ACC112 (cell line): ENCODE results near the gene SLC9A9.

Experiments used
- H2AFZ ChIP-seq: fragments of 200-600 bp; sonication (generic); one replicate; pipeline ENCODE4 v1.6.0; 2017; ENCODE audit warnings: antibody characterized with exemption, low read length; ENCODE audit not compliant: unreplicated experiment
- H3K27ac ChIP-seq: fragments of 200-600 bp; sonication (generic); 2 replicates; pipeline ENCODE4 v1.5.1; 2014; ENCODE audit warnings: low read depth, mild to moderate bottlenecking, antibody characterized with exemption, low read length, moderate library complexity
- H3K27me3 ChIP-seq: fragments of 200-600 bp; sonication (generic); 2 replicates; pipeline ENCODE4 v1.6.1; 2014; ENCODE audit warnings: mild to moderate bottlenecking, antibody characterized with exemption, low read length, moderate library complexity, mixed read lengths; ENCODE audit not compliant: insufficient read depth
- H3K36me3 ChIP-seq: fragments of 200-600 bp; sonication (generic); 2 replicates; pipeline ENCODE4 v1.6.1; 2016; ENCODE audit warnings: mild to moderate bottlenecking, antibody characterized with exemption, low read length, moderate library complexity, mixed read lengths; ENCODE audit not compliant: insufficient read depth
- H3K4me1 ChIP-seq: fragments of 200-600 bp; sonication (generic); one replicate; pipeline ENCODE4 v1.6.1; 2016; ENCODE audit warnings: low read length, mixed read lengths; ENCODE audit not compliant: insufficient read depth, unreplicated experiment, control insufficient read depth
- H3K4me3 ChIP-seq: fragments of 200-600 bp; sonication (generic); 2 replicates; pipeline ENCODE4 v1.5.1; 2014; ENCODE audit warnings: mild to moderate bottlenecking, low read depth, low read length
- H3K79me2 ChIP-seq: fragments of 200-600 bp; sonication (generic); one replicate; pipeline ENCODE4 v1.6.0; 2016; ENCODE audit warnings: low read length; ENCODE audit not compliant: control insufficient read depth, unreplicated experiment, insufficient read depth

Gene SLC9A9

DNA sequence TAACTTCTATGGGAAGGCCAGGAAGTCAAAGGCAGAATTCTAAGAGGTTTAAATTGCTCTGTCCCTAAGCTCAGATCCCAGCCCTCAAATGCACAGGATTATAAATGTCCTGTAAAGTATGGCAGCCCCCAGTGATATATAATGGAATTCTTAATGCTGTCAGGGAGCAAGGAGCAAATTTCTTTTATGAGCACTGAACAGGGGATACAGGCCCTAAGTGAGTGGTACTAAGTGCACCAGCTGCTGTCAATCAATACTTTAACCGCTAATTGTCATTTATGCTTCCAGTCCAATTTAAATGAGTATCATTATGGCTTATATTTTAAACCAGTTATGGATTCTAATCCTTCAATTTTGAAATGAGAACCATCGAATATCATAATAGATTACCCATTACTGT is 4.7 kb downstream of the SLC9A9 start:
- H2AFZ ChIP-seq, result no peak overlapping the region
- H3K36me3 ChIP-seq, result no peaks in the 10 kb centered on the region
- H3K4me1 ChIP-seq, result peaks cover 7% of the 10 kb centered on the region
- no peak overlapping the region for H3K4me3 ChIP-seq
- no peak overlapping the region for H3K27ac ChIP-seq
- H3K27me3 ChIP-seq, result no peaks in the 10 kb centered on the region
- no peaks in the 10 kb centered on the region for H3K79me2 ChIP-seq

DNA sequence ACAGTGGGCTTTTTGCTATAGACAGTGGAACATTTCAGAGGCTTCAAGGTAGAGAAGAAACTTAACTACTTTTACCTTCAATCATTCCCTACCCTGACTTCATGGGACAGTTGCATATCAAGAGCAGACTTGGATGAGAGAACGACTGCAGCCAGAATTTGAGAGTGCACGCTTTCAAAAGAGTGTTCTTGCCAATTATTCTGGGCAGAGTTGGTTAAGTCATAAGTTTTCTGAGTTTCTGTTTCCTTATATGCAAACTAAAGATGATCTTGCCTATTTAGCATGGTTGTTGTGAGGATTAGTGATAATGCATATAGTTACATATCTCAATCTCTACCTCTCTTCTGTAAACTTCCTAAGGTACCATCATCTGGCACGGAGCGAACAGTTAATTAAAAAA is 7.6 kb downstream of the SLC9A9 start:
- H3K79me2 ChIP-seq, result no peaks in the 10 kb centered on the region
- H2AFZ ChIP-seq, result no peak overlapping the region
- H3K4me1 ChIP-seq, result no peaks in the 10 kb centered on the region
- H3K4me3 ChIP-seq, result no peak overlapping the region
- no peak overlapping the region for H3K27ac ChIP-seq
- no peaks in the 10 kb centered on the region for H3K27me3 ChIP-seq
- no peaks in the 10 kb centered on the region for H3K36me3 ChIP-seq

GRCh38 chr3:143839980-143840379 is 8.3 kb downstream of the SLC9A9 start:
- Histone ChIP-seq H3K4me3 (no peak overlapping the region), H3K4me1 (no peaks in the 10 kb centered on the region), H3K27ac (no peak overlapping the region), H3K36me3 (no peaks in the 10 kb centered on the region), H3K27me3 (no peaks in the 10 kb centered on the region), H2AFZ (no peak overlapping the region), H3K79me2 (no peaks in the 10 kb centered on the region)

- Histone ChIP-seq H3K4me3 (no peak overlapping the region), H2AFZ (no peak overlapping the region), H3K27me3 (no peaks in the 10 kb centered on the region), H3K4me1 (peaks cover 8% of the 10 kb centered on the region), H3K36me3 (no peaks in the 10 kb centered on the region), H3K27ac (no peak overlapping the region), H3K79me2 (no peaks in the 10 kb centered on the region)
Observed at GRCh38 chr3:143837076-143837475, 11.2 kb downstream of the SLC9A9 start.

- no peaks in the 10 kb centered on the region for H3K27me3 ChIP-seq
- H3K4me1 ChIP-seq, result peaks cover 23% of the 10 kb centered on the region
Observed at GRCh38 chr3:143835312-143835711, 13.0 kb downstream of the SLC9A9 start.

GRCh38 chr3:143832433-143832832 is 15.8 kb downstream of the SLC9A9 start:
- Histone ChIP-seq H3K4me1 (peaks cover 30% of the 10 kb centered on the region), H3K27ac (no peak overlapping the region), H3K79me2 (no peaks in the 10 kb centered on the region), H3K36me3 (no peaks in the 10 kb centered on the region), H3K4me3 (no peak overlapping the region), H3K27me3 (no peaks in the 10 kb centered on the region), H2AFZ (no peak overlapping the region)

More at GRCh38 chr3:143835312-143835711, 13.0 kb downstream of the SLC9A9 start:
- Histone ChIP-seq H3K27ac (no peak overlapping the region), H3K4me3 (no peak overlapping the region), H2AFZ (no peak overlapping the region), H3K79me2 (no peaks in the 10 kb centered on the region), H3K36me3 (no peaks in the 10 kb centered on the region)

- Histone ChIP-seq H3K36me3 (no peaks in the 10 kb centered on the region), H3K4me1 (peaks cover 30% of the 10 kb centered on the region), H3K27ac (0 out of 2 replicates have a peak overlapping the region, but pooled peaks have one; percentile 74), H3K4me3 (no peak overlapping the region), H3K27me3 (no peaks in the 10 kb centered on the region), H2AFZ (no peak overlapping the region), H3K79me2 (no peaks in the 10 kb centered on the region)
Observed at GRCh38 chr3:143831994-143832393, 16.3 kb downstream of the SLC9A9 start.

DNA sequence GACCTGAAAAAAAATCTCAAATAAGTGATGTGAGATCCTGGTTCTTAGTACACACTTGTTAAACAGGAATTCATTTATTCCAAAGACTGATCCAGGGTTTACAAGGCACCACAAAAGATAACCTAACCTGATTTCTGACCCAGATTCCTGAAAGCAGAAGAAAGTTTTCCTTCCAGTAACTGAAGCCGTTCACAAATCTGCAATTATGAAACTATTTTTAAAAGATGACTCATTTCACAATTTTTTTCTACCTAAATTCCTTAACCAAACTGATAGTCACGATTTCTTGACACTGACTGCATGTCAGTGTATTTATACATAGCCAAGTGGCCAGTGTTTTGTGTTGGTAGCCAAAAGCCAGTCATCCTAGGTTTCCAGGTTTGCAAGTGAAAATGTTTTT is 17.1 kb downstream of the SLC9A9 start:
- Histone ChIP-seq H3K27ac (peak overlapping the region; percentile 74), H3K27me3 (no peaks in the 10 kb centered on the region), H3K4me1 (peaks cover 30% of the 10 kb centered on the region), H3K4me3 (peak overlapping the region; percentile 57; the same call in 1 of the 2 replicates), H3K79me2 (no peaks in the 10 kb centered on the region), H2AFZ (peak overlapping the region; percentile 80), H3K36me3 (no peaks in the 10 kb centered on the region)

- Histone ChIP-seq H3K27me3 (no peaks in the 10 kb centered on the region), H3K27ac (peak overlapping the region; percentile 74), H2AFZ (peak overlapping the region; percentile 80), H3K36me3 (no peaks in the 10 kb centered on the region), H3K79me2 (no peaks in the 10 kb centered on the region), H3K4me1 (peaks cover 30% of the 10 kb centered on the region), H3K4me3 (peak overlapping the region; percentile 57; the same call in 1 of the 2 replicates)
Observed at GRCh38 chr3:143830786-143831185, 17.5 kb downstream of the SLC9A9 start.

DNA sequence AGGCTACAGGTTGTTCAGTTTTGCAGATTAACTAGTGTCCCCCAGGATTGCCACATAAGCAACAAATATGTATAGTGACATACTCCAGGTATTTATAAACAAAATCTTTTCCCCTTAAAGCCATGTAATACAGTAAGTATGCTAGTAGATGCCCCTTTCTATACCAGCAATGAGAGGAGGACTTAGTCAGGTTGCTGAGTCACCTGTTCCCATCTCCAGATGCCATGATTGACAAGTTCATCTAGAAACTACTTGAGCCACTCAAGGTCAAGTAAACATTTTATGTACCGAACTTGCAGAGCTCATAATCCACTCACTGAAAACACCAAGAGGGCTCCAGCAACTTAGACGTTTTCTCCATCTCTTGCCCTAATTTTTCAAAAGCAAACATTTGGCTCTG is 18.2 kb downstream of the SLC9A9 start:
- Histone ChIP-seq H3K27me3 (no peaks in the 10 kb centered on the region), H3K4me3 (no peak overlapping the region), H3K36me3 (no peaks in the 10 kb centered on the region), H3K27ac (no peak overlapping the region), H3K4me1 (peaks cover 30% of the 10 kb centered on the region), H2AFZ (no peak overlapping the region), H3K79me2 (no peaks in the 10 kb centered on the region)

DNA sequence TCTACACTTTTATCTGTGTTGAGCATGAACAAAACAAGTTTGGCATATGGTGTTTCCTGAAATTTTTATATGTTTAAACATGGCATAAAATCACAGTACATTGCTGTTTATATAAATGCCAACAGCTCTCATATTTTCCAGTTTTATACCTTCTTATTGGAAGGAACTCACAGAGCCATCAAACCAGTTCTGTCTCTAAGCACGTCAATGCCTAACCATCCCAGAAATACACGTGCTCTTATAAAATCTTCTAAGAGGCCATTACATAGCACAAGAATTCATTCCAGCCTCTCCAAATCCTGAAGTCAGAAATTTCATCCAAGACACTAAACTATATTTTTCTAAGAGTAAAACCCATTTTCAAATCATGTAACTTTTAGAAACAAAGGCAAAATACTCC is 20.8 kb downstream of the SLC9A9 start:
- Histone ChIP-seq H3K27ac (no peak overlapping the region), H3K4me3 (no peak overlapping the region), H3K27me3 (no peaks in the 10 kb centered on the region), H2AFZ (no peak overlapping the region), H3K36me3 (no peaks in the 10 kb centered on the region), H3K79me2 (no peaks in the 10 kb centered on the region), H3K4me1 (peaks cover 26% of the 10 kb centered on the region)
